Skeletal muscle satellite cell (primary cell): Measurements from ENCODE around the gene CDKL5. TPM values are rescaled to one million over a fixed set of nuclear protein-coding genes. Genes with fewer than 3 reads are reported as not detected.

Experiments
- H3K27me3 ChIP-seq: 2 replicates; pipeline ENCODE4 v1.7.0; 2013; ENCODE audit warnings: low read length; ENCODE audit not compliant: control insufficient read depth, insufficient read depth
- H3K36me3 ChIP-seq: 2 replicates; pipeline ENCODE4 v1.7.0; 2013; ENCODE audit warnings: mild to moderate bottlenecking, control low read depth, low read length; ENCODE audit not compliant: insufficient read depth
- H3K4me1 ChIP-seq: 2 replicates; pipeline ENCODE4 v1.7.0; 2013; ENCODE audit warnings: low read length; ENCODE audit not compliant: control insufficient read depth, insufficient read depth
- H3K4me2 ChIP-seq: 2 replicates; pipeline ENCODE4 v1.7.0; 2013; ENCODE audit warnings: mild to moderate bottlenecking, low read length
- H3K4me3 ChIP-seq: 2 replicates; pipeline ENCODE4 v1.7.0; 2013; ENCODE audit warnings: low read length
- H3K9ac ChIP-seq: 2 replicates; pipeline ENCODE4 v1.7.0; 2013; ENCODE audit warnings: mild to moderate bottlenecking, low read depth, low read length, moderate library complexity
- H3K9me3 ChIP-seq: replicated peaks from 2 replicates; pipeline ENCODE4 v1.7.0; 2013; ENCODE audit warnings: mild to moderate bottlenecking, control low read depth, low read length
- small RNA-seq: library from RNA; depleted of rRNA; stranded (forward); fragments of <200 nt; gene quantifications from one replicate; pipeline ENCODE3, GENCODE V24; 2012

The CDKL5 gene

GRCh38 chrX:18702362-18703195 is 277.2 kb downstream of the CDKL5 start:
- Histone ChIP-seq H3K4me3 (peak overlapping the region; percentile 24), H3K9me3 (no peaks in the 10 kb centered on the region), H3K9ac (peak overlapping the region; percentile 17)

More at GRCh38 chrX:18702362-18703195, 277.2 kb downstream of the CDKL5 start:
- Histone ChIP-seq H3K36me3 (no peaks in the 10 kb centered on the region), H3K4me1 (peaks cover 9% of the 10 kb centered on the region), H3K27me3 (no peaks in the 10 kb centered on the region), H3K4me2 (peak overlapping the region; percentile 70)

Small RNA genes lying within 50 kb of the gene (small RNA-seq; reads per million reads assigned to genes)
- gene RF00019, result not detected
